Stimulated activated CD4-positive, alpha-beta T cell treated with anti-CD3 and anti-CD28 coated beads, Interleukin-2, amount 100 ng/mL, for 48 hours (primary cell): ENCODE data around the gene IMPDH2.

Experiments
- DNase-seq, 2 donors: peaks; one replicate each; pipeline ENCODE4 v3.0.0-alpha.2; 2020

Gene IMPDH2

GRCh38 chr3:49028673-49029562 lies at the start of gene IMPDH2:
TSS of gene IMPDH2 (minus strand) at chr3:49029398. CDS start at chr3:49029350, 48 bp downstream.
- peak; percentile 92 to 95 for DNase-seq

- no peak for DNase-seq
These were observed 47.4 kb upstream of the IMPDH2 start for GRCh38 chr3:49076646-49077045.

- no peak for DNase-seq
These were observed 46.9 kb upstream of the IMPDH2 start for GRCh38 chr3:49076116-49076515.

GRCh38 chr3:49058011-49058410 lies 28.8 kb upstream of the IMPDH2 start:
- no peak for DNase-seq

GRCh38 chr3:49057268-49057667 lies 28.1 kb upstream of the IMPDH2 start:
- DNase-seq, result no peak

GRCh38 chr3:49054344-49054862 lies 25.2 kb upstream of the IMPDH2 start:
- DNase-seq, result no peak

GRCh38 chr3:49053543-49053942 lies 24.3 kb upstream of the IMPDH2 start:
- no peak for DNase-seq

GRCh38 chr3:49035281-49035680 lies 6.1 kb upstream of the IMPDH2 start:
- DNase-seq, result no peak

- DNase-seq, result no peak
These were observed 5.5 kb upstream of the IMPDH2 start for GRCh38 chr3:49034650-49035049.

- DNase-seq, result no peak
These were observed 3.6 kb upstream of the IMPDH2 start for GRCh38 chr3:49032646-49033304.

GRCh38 chr3:49030321-49030720 lies 1.1 kb upstream of the IMPDH2 start:
- DNase-seq, result no peak

- DNase-seq, result no peak
These were observed 326 bp upstream of the IMPDH2 start for GRCh38 chr3:49029563-49029884.

- no peak for DNase-seq
These were observed 913 bp downstream of the IMPDH2 start for GRCh38 chr3:49028298-49028672.

GRCh38 chr3:49027634-49028033 lies 1.6 kb downstream of the IMPDH2 start:
- DNase-seq, result no peak

GRCh38 chr3:49026536-49026935 lies 2.7 kb downstream of the IMPDH2 start:
- DNase-seq, result no peak

GRCh38 chr3:49025793-49026520 lies 3.2 kb downstream of the IMPDH2 start:
- no peak for DNase-seq

GRCh38 chr3:49025005-49025792 lies 4.0 kb downstream of the IMPDH2 start:
- DNase-seq, result no peak

- DNase-seq, result no peak
These were observed 4.7 kb downstream of the IMPDH2 start for GRCh38 chr3:49024449-49024848.

GRCh38 chr3:49023775-49024174 lies 5.4 kb downstream of the IMPDH2 start:
- no peak for DNase-seq

GRCh38 chr3:49022688-49023171 lies 6.5 kb downstream of the IMPDH2 start:
- no peak for DNase-seq

- DNase-seq, result peak; percentile 94 to 95
These were observed 7.1 kb downstream of the IMPDH2 start, which contains the start of gene NDUFAF3 for GRCh38 chr3:49021813-49022687. TSS of gene NDUFAF3 (plus strand) at chr3:49022121. CDS start at chr3:49022145, 24 bp downstream.
